Aorta (tissue), 5 donors: ENCODE data around the gene NFATC1. TPM values are rescaled to one million over a fixed set of nuclear protein-coding genes. Genes with fewer than 3 reads are reported as not detected.

ENCODE experiments used
- ATAC-seq: fragments of 200-7000 bp; cut with Tn5 transposase; one replicate; pipeline ENCODE4 v1.9.1; 2022; ENCODE audit warnings: moderate library complexity; ENCODE audit not compliant: low FRiP score
- DNase-seq, 2 donors: peaks; one replicate each; pipeline ENCODE4 v3.0.0-alpha.2; 2020
- H3K27ac ChIP-seq, 2 donors: one replicate each; pipeline ENCODE4 v1.5.1; 2013; ENCODE audit warnings: low read length in 2 of 2, mild to moderate bottlenecking in 2 of 2, moderate library complexity in 2 of 2, control low read depth in 1 of 2, inconsistent platforms in 1 of 2, low read depth in 1 of 2
- H3K27me3 ChIP-seq, 2 donors: one replicate each; pipeline ENCODE4 v1.6.1; 2013; ENCODE audit warnings: control low read depth in 1 of 2, low read length in 1 of 2, mild to moderate bottlenecking in 1 of 2, moderate library complexity in 1 of 2; ENCODE audit not compliant: insufficient read depth in 2 of 2, control insufficient read depth in 1 of 2
- H3K36me3 ChIP-seq, 2 donors: one replicate each; pipeline ENCODE4 v1.6.1; 2013; ENCODE audit warnings: control low read depth in 1 of 2, low read length in 1 of 2, mild to moderate bottlenecking in 1 of 2; ENCODE audit not compliant: insufficient read depth in 2 of 2, control insufficient read depth in 1 of 2
- H3K4me1 ChIP-seq, 2 donors: one replicate each; pipeline ENCODE4 v1.6.1; 2013; ENCODE audit warnings: low read length in 2 of 2, control low read depth in 1 of 2, mild to moderate bottlenecking in 1 of 2, moderate library complexity in 1 of 2; ENCODE audit not compliant: insufficient read depth in 2 of 2, control insufficient read depth in 1 of 2
- H3K4me3 ChIP-seq, 2 donors: one replicate each; pipeline ENCODE4 v1.5.1; 2013; ENCODE audit warnings: low read length in 2 of 2, control low read depth in 1 of 2, mild to moderate bottlenecking in 1 of 2
- H3K9me3 ChIP-seq: one replicate; pipeline ENCODE4 v1.6.1; 2013; ENCODE audit warnings: mild to moderate bottlenecking, low read length; ENCODE audit not compliant: control insufficient read depth
- whole genome bisulfite sequencing, 2 donors: extraction: QIAGEN DNeasy Blood & Tissue Kit; methylation state at CpG; one replicate each; pipeline ENCODE4 v1.1.7; 2013; 5-methylcytosine and 5-hydroxymethylcytosine counted together
- intact Hi-C, 2 donors: fragments of 100-400 bp; cut with DNase I; formaldehyde crosslinking; loops; one replicate each; pipeline versions ENCODE4 v1.14.2 to v1.15.0; 2022
- polyA plus RNA-seq, 2 donors: library from polyadenylated mRNA; stranded (reverse); fragments of 200-250 nt; gene quantifications; one replicate each; pipeline ENCODE4 v1.2.3, GENCODE V29; 2013
- total RNA-seq, 2 donors: library from RNA; stranded (reverse); fragmentation: NEBNext Ultra II Directional; extraction: Animal tissue kit (Norgen Biotek cat#: 25700); gene quantifications; one replicate each; pipeline ENCODE4 v1.2.1, GENCODE V29; 2021
- donor health status: healthy with polysubstance abuse.
- donor health status: Bipolar disorder and iron deficiency.
- donor health status: DM: no; HTN: no; CAD: no.
- donor health status: DM: no; HTN: no; CAD: no.
- donor health status: DM: yes; HTN: yes; CAD: no.

The NFATC1 gene
- total and polyA plus RNA-seq, 4 donors: 2.0 to 39.2 (median 22.2) TPM

DNA sequence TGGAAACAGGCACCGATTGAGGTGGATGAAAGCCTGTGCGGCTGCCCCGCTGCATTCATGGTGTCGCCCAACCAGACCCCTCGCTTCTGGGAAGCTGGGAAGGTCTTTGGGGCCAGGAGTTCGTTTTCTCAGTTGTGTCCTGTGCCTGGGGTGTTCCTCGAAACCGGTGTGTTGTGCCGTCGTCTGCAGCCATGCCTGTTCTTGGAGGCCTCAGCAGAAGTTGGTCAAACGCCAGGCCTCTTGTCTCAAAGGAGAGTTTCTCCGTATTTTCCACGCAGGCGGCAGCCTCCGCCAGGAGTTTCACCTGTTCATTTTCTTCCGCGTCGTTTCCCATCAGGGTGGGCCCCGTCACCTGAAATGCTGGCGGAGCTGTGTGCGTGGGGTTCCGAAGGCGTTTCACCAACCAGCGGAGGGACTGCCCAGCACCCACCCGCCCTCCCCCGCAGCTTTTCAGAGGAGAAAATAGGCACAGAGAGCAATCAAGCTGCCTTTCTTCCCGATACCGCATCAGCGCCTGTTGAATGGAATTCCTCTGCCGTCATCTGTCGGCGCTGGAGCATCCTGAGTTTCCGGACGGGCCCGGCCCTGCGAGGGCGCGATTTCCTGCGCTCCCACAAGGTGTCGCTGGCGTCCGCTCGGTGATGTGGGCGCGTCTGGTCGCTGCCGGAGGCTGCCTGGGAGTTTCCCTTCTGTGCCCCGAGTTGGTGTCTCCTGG, 17.0 kb upstream of the NFATC1 start:
- peak; percentile 89 for ATAC-seq
- 39 to 42% methylated on average over 48 of the region's 48 CpGs for WGBS, 2 donors

DNA sequence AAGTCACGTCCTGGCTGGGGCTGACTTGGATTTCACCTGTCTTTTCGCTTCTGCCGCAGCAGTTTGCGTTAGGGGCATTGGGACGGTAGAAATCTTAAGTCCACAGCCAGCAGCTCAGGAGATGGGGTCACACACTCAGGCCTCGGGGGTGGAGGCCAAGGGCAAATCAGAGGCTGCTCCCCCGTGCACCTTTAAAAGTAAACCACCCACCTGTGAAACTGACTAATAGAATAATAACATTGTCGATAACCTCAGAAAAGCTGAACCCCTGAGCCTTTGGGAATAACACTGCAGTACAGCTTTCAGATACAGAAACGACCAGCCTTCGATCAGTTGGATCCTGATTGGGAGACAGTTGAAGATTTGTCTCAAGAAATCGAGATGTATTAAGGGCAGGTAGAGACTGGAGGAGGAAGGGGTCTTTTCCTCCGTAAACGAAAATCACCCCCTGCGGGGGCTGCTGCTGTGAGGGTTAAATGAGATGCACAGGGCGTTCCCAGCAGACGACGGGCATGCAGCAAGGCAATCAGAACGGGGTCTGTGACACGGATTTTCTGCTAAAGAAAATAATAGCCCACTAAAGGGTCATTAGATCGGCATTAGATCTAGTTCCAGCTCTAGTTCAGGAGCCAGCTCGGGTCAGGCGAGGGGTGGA, 16.4 kb upstream of the NFATC1 start:
- no peak overlapping the region for H3K4me3 ChIP-seq
- intact Hi-C loops: loop anchor here (1.0 to 10.0 kb wide), 4 partner anchors 148 to 575 kb away; partner anchors contain the start of gene SLC66A2 (in 1 of the 2)
- 71 to 80% methylated on average over 22 of the region's 22 CpGs for WGBS, 2 donors
- no peaks in the 10 kb centered on the region for H3K27me3 ChIP-seq
- H3K36me3 ChIP-seq: peaks cover 0 to 2% of the 10 kb centered on the region in 2 donors
- no peaks in the 10 kb centered on the region for H3K4me1 ChIP-seq
- DNase-seq (peak in 1 of 2 donors; percentile 70), ATAC-seq (no peak)
- H3K9me3 ChIP-seq: no peaks in the 10 kb centered on the region
- no peak overlapping the region for H3K27ac ChIP-seq

More for the DNA sequence above, 17.0 kb upstream of the NFATC1 start:
- intact Hi-C loops: loop anchor here (1.0 to 10.0 kb wide), 4 partner anchors 149 to 576 kb away; partner anchors contain the start of gene SLC66A2 (in 1 of the 2)
- H3K27ac ChIP-seq: no peak overlapping the region
- H3K36me3 ChIP-seq: peaks cover 0 to 2% of the 10 kb centered on the region in 2 donors
- H3K9me3 ChIP-seq: no peaks in the 10 kb centered on the region
- no peaks in the 10 kb centered on the region for H3K27me3 ChIP-seq
- no peaks in the 10 kb centered on the region for H3K4me1 ChIP-seq
- H3K4me3 ChIP-seq: no peak overlapping the region
- DNase-seq: peak; percentile 84 to 94

DNA sequence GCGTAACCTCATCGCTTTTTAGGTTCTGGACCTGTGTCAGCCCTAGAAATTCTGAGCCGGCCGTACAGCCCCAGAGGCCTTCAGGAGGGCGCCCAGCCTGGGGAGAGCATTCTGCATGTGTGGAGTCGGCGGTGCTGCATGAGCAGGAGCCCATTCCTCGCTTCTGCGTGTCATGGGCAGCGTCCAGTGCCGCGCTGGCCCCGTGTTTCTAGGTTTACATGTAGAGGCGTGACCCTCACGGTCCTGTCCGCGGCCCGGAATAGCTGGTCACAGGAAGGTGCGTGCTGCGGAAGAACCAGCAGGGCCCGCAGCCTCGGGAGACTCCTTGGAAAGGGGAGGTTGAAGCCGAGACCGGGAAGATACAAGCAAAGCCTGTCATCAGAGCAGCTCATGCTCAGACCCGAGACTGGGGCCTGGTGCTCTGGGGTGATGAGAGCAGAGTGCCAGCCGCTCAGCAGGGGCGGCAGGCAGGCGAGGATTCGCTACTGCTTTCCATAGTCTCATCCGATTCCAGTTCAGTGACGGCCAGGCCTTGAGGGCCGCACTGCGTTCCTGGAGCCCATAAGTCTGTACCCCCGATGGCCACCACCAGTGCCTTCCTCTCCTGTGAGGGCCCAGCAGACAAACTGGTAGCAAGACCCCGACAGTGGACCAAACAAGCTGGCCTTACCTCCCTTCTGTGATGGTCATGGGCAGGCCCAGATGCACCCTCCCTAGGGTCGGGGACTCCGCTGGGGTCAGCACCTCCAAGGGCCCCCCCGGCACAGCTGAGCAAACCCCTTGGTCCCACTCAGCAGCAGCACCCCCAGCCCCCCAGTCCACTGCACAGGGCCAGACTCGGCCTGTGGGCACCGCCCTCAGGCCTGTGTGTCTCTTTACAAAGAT, 15.6 kb upstream of the NFATC1 start:
- DNase-seq (peak in 1 of 2 donors; percentile 73), ATAC-seq (no peak)
- no peak overlapping the region for H3K27ac ChIP-seq
- 93 to 94% methylated on average over 39 to 40 of the region's 40 CpGs for WGBS, 2 donors
- no peaks in the 10 kb centered on the region for H3K9me3 ChIP-seq
- H3K36me3 ChIP-seq: peaks cover 0 to 2% of the 10 kb centered on the region in 2 donors
- no peaks in the 10 kb centered on the region for H3K27me3 ChIP-seq
- no peaks in the 10 kb centered on the region for H3K4me1 ChIP-seq
- no peak overlapping the region for H3K4me3 ChIP-seq
- intact Hi-C loops: loop anchor here (1.0 to 10.0 kb wide), 4 partner anchors 147 to 575 kb away; partner anchors contain the start of gene SLC66A2 (in 1 of the 2)

DNA sequence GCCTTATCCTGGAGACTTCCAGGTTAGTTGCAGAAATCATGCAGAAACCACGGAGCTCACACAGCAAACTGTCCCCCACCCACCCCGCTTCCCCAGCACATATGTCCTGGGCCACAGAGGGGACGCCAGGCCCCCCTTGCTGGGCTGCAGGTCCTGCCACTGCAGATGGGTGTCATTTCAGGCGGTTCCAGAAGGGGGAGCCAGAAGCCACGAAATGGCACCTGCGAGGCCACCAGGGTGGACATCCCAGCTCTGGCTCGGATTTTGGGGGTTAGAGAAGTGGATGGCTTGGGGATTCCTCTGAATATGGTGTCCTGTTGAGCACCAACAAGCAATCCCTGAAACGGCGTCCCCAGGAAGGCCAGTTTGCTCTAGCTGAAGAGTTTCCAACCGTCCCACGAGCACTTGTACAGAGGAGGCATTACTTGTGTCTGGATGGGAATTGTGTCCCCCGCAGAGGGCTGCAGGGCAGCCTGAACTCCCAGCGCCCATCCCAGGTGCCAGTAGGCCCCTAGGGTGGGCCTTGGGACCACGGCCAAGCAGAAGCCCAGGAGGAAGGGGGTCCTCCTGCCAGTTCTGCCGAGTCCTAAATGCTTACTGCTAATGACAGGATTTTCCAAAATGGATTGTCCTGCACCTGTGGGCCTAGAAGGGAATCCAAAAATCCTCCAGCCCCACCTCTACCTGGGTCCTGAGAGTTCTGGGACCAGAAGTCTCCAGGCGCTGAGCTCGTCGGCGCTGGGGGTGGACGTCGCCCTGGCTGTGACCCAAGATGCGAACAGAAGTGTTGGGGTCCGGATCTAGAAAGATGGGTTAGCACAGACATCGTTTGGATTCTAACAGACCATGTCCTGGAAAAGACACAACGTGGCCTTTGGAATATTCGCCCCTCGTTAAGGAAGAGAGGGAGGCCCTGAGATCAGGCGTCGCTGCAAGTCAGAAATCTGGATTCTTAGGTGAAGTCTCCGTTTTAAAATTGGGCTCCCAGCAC, 14.6 kb upstream of the NFATC1 start:
- peak; percentile 79 to 93 for DNase-seq
- 58 to 60% methylated on average over 30 of the region's 30 CpGs for WGBS, 2 donors
- no peak overlapping the region for H3K27ac ChIP-seq
- H3K27me3 ChIP-seq: no peaks in the 10 kb centered on the region
- intact Hi-C loops: loop anchor here in 1 of 2 donors (1.0 kb wide), 1 partner anchor 263 kb away; no protein-coding TSS in a partner anchor
- no peaks in the 10 kb centered on the region for H3K9me3 ChIP-seq
- peaks cover 0 to 2% of the 10 kb centered on the region in 2 donors for H3K36me3 ChIP-seq
- H3K4me1 ChIP-seq: no peaks in the 10 kb centered on the region
- ATAC-seq: peak; percentile 58
- no peak overlapping the region for H3K4me3 ChIP-seq

DNA sequence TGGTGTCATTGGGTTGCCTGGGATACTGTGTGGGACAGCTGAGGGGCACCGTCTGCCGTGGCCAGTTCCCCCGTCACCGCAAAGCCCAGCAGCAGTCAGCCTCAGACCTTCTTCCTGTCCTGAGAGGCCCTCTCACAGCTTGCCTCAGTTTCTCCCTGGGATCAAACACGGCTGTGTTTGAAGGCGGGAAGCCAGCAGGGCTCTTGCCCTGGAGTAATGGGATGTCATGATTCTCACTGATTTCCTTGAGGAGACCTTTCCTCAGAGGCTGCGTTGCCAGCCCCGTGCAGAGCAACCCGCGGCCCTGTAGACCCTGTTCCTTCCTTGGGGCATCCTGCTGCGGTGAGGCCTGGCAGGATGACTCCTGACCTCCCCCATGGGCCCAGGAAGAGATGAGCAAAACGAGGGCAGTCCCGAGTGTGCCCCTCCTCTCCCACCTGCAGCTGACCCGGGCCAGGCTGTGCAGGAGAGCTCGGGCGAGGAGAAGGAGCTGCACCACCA, 13.9 kb upstream of the NFATC1 start:
- no peak for ATAC-seq
- 88% methylated on average over 16 of the region's 16 CpGs for WGBS, 2 donors
- H3K4me3 ChIP-seq: no peak overlapping the region
- no peaks in the 10 kb centered on the region for H3K27me3 ChIP-seq
- intact Hi-C loops: no loop called here
- H3K36me3 ChIP-seq: peaks cover 0 to 2% of the 10 kb centered on the region in 2 donors
- no peaks in the 10 kb centered on the region for H3K9me3 ChIP-seq
- H3K4me1 ChIP-seq: no peaks in the 10 kb centered on the region
- no peak overlapping the region for H3K27ac ChIP-seq
- DNase-seq: peak in 1 of 2 donors; percentile 61

DNA sequence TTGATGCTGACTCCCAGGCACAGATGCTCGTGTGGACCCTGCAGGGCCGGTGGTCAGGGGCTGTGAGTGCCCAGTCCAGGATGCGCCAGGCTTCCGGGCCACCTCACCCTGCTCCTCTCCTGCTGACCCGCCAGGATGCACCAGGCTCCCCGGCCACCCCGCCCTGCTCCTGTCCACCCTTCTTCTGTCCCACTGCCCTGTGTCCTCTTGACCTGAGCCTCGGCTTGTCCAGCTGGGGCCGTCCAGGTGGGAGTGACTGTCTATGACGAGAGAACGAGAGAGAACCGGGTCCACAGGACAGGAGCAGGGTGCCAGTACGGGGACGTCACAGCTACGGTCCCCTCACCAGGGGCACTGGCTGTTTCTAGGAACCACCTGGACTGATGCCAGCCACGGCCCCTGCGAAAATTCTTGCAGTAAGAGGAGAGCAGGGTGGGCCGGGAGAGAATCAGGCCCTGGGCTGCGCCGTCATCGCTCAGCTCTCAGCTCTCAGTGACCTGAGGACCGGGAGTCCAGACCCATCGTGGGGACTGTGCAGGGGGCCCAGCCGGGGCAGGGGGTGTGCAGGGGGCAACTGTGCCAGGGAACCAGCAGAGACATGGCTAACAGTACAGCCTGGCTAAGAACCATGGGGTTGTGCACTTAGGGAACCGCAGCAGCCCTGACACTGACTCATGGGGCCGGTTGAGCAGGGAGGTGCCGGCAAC, 12.9 kb upstream of the NFATC1 start:
- Histone ChIP-seq H3K4me1 (no peaks in the 10 kb centered on the region), H3K27ac (no peak overlapping the region), H3K36me3 (no peaks in the 10 kb centered on the region), H3K9me3 (no peaks in the 10 kb centered on the region), H3K27me3 (no peaks in the 10 kb centered on the region), H3K4me3 (no peak overlapping the region)
- 78 to 83% methylated on average over 27 of the region's 27 CpGs for WGBS, 2 donors
- ATAC-seq (no peak), DNase-seq (peak in 1 of 2 donors; percentile 70)
- intact Hi-C loops: no loop called here

DNA sequence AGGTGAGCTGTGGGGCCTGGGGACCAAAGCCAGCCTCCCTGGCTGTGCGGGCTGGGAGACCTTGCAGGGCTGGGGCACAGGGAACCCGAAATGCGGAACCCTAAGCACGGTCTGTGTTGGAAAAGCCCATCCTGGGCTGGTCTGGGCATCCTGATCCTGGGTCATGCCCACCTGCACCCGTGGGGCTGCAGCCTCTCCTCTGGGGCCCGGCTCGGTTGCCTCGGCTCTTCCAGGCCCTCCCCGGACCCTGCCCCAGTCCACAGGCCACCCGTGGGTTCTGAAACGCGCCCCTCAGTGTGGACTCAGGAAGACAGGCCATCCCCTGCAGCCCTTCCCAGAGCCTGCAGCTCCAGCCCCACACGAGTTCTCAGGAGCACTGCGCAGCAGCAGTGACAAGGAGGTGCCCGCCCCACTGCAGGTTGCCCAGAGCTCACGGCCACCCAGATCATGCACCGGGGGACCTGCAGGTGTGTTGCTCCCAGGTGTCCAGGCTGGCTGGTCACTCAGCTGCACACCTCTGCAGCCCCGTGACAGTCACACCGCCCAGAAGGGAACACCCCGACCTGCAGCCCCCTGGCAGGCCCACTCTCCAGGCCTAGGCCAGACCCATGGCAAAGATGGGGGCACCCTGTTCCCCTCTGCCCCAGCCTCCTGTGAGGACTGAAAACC, 12.2 kb upstream of the NFATC1 start:
- no peak for ATAC-seq
- Histone ChIP-seq H3K36me3 (no peaks in the 10 kb centered on the region), H3K27ac (no peak overlapping the region), H3K4me1 (no peaks in the 10 kb centered on the region), H3K9me3 (no peaks in the 10 kb centered on the region), H3K27me3 (no peaks in the 10 kb centered on the region), H3K4me3 (no peak overlapping the region)
- intact Hi-C loops: no loop called here
- WGBS, 2 donors: 85 to 87% methylated on average over 19 to 20 of the region's 20 CpGs
- DNase-seq: peak in 1 of 2 donors; percentile 72
